ENCODE results near the gene PRDX3.
A peak's percentile ranks its signal among the peaks of the same experiment; 100 is the strongest.

The PRDX3 gene

GRCh38 chr10:119176166-119176565, 2.4 kb downstream of the PRDX3 start:
- Histone ChIP-seq H3K9me3 (no peaks in the 10 kb centered on the region), H3K4me1 (peaks cover 8% of the 10 kb centered on the region), H3K36me3 (peaks cover 45% of the 10 kb centered on the region), H3K4me3 (ENCODE audit: low read depth, low read length) (no peak overlapping the region), H3K27me3 (no peaks in the 10 kb centered on the region)
- TF ChIP-seq, protein P1, sequence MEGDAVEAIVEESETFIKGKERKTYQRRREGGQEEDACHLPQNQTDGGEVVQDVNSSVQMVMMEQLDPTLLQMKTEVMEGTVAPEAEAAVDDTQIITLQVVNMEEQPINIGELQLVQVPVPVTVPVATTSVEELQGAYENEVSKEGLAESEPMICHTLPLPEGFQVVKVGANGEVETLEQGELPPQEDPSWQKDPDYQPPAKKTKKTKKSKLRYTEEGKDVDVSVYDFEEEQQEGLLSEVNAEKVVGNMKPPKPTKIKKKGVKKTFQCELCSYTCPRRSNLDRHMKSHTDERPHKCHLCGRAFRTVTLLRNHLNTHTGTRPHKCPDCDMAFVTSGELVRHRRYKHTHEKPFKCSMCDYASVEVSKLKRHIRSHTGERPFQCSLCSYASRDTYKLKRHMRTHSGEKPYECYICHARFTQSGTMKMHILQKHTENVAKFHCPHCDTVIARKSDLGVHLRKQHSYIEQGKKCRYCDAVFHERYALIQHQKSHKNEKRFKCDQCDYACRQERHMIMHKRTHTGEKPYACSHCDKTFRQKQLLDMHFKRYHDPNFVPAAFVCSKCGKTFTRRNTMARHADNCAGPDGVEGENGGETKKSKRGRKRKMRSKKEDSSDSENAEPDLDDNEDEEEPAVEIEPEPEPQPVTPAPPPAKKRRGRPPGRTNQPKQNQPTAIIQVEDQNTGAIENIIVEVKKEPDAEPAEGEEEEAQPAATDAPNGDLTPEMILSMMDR (IDR thresholded peaks at IDR 0.05; ENCODE audit: low read depth, low read length): no peak
- no peak for DNase-seq

- no peaks in the 10 kb centered on the region for H3K27me3 ChIP-seq
- TF ChIP-seq, protein P1 (IDR thresholded peaks at IDR 0.05; ENCODE audit: low read depth, low read length): no peak
- H3K36me3 ChIP-seq: peaks cover 61% of the 10 kb centered on the region
Measured at GRCh38 chr10:119174109-119174508, 4.5 kb downstream of the PRDX3 start.

DNA sequence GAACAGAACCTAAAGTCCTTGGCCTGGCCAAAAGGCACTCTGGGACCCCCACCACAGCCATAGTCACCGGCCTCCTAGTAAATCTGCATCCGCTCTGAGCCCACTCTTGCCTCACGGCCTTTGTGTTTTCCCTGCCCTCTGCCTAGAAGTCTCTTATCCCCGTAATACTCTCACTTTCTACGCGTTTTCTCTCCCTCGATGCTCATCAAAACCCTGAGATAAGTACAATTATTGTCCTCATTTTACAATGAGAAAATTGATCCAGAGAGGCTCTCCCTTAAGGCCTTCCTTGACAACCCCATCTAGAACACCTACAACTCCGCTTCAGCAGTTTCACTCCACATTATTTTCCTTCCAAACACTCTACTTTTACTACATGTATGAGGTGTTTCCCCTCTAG, 11.6 kb downstream of the PRDX3 start:
- peaks cover 50% of the 10 kb centered on the region for H3K36me3 ChIP-seq
- peaks cover 5% of the 10 kb centered on the region; the same call in 1 of the 2 replicates for H3K4me1 ChIP-seq
- no peak for DNase-seq
- H3K4me3 ChIP-seq (ENCODE audit: low read depth, low read length): no peak overlapping the region
- H3K27me3 ChIP-seq: no peaks in the 10 kb centered on the region
- TF ChIP-seq, protein P1 (IDR thresholded peaks at IDR 0.05; ENCODE audit: low read depth, low read length): no peak
- H3K9me3 ChIP-seq: no peaks in the 10 kb centered on the region

More at GRCh38 chr10:119174109-119174508, 4.5 kb downstream of the PRDX3 start:
- Histone ChIP-seq H3K4me1 (peaks cover 7% of the 10 kb centered on the region), H3K9me3 (no peaks in the 10 kb centered on the region), H3K4me3 (ENCODE audit: low read depth, low read length) (no peak overlapping the region)
- no peak for DNase-seq

DNA sequence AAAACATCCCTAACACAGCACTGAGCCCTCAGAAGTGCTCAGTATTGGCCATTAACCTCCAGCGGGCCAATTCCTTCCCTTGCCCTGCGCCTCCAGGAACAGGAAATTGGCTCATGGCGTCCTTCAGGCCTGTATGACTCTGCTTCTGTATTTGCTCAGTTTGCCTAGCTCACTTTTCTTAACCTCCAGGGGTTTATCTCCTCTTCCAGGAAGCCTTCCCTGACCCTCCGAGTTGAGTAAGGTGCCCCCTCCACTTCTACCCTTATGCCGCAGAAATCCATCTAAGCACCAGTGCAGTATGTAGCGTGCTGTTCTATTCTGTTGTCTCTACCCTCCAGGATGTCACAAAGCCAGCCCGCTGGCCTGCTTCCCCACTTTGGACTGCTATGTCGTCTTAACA, 12.0 kb downstream of the PRDX3 start:
- Histone ChIP-seq H3K4me1 (peaks cover 5% of the 10 kb centered on the region; the same call in 1 of the 2 replicates), H3K27me3 (no peaks in the 10 kb centered on the region), H3K36me3 (peaks cover 50% of the 10 kb centered on the region), H3K9me3 (no peaks in the 10 kb centered on the region), H3K4me3 (ENCODE audit: low read depth, low read length) (no peak overlapping the region)
- no peak for DNase-seq
- TF ChIP-seq, protein P1 (IDR thresholded peaks at IDR 0.05; ENCODE audit: low read depth, low read length): no peak

GRCh38 chr10:119166118-119166500, 12.5 kb downstream of the PRDX3 start:
- DNase-seq: no peak
- H3K9me3 ChIP-seq: no peaks in the 10 kb centered on the region
- TF ChIP-seq, protein P1 (IDR thresholded peaks at IDR 0.05; ENCODE audit: low read depth, low read length): no peak
- peak overlapping the region; percentile 78 for H3K4me3 ChIP-seq (ENCODE audit: low read depth, low read length)
- peaks cover 5% of the 10 kb centered on the region; the same call in 1 of the 2 replicates for H3K4me1 ChIP-seq
- H3K27me3 ChIP-seq: no peaks in the 10 kb centered on the region
- peaks cover 46% of the 10 kb centered on the region for H3K36me3 ChIP-seq

GRCh38 chr10:119165171-119166117, 13.2 kb downstream of the PRDX3 start, which contains the start of gene SFXN4:
SFXN4 (minus strand) TSS chr10:119165714; CDS start chr10:119165647, 67 bp downstream.
- H3K4me1 ChIP-seq: peaks cover 5% of the 10 kb centered on the region; the same call in 1 of the 2 replicates
- TF ChIP-seq, protein P1 (IDR thresholded peaks at IDR 0.05; ENCODE audit: low read depth, low read length): no peak
- H3K4me3 ChIP-seq (ENCODE audit: low read depth, low read length): peak within 1 kb of the TSS; percentile 78
- no peaks in the 10 kb centered on the region for H3K27me3 ChIP-seq
- DNase-seq: peak; percentile 79
- peaks cover 46% of the 10 kb centered on the region for H3K36me3 ChIP-seq
- no peaks in the 10 kb centered on the region for H3K9me3 ChIP-seq
